Mucosa of stomach (tissue), 1 donor: Measurements from ENCODE around the gene GOLPH3L.
"Not testable (repeated sequence)": the region's sequence is repeated elsewhere in the genome, so short reads cannot be mapped to it uniquely, and the experiment has no call there.

Experiments used
- H3K27me3 ChIP-seq: one replicate; pipeline ENCODE4 v1.7.0; 2013; ENCODE audit warnings: mild to moderate bottlenecking, low read length; ENCODE audit not compliant: control insufficient read depth, insufficient read depth
- H3K36me3 ChIP-seq: one replicate; pipeline ENCODE4 v1.7.0; 2013; ENCODE audit warnings: low read length; ENCODE audit not compliant: control insufficient read depth, insufficient read depth
- H3K4me1 ChIP-seq: one replicate; pipeline ENCODE4 v1.7.0; 2013; ENCODE audit warnings: mild to moderate bottlenecking, low read length; ENCODE audit not compliant: control insufficient read depth, insufficient read depth
- H3K4me3 ChIP-seq: one replicate; pipeline ENCODE4 v1.7.0; 2013; ENCODE audit warnings: low read length
- H3K9ac ChIP-seq: one replicate; pipeline ENCODE4 v1.7.0; 2013; ENCODE audit warnings: mild to moderate bottlenecking, low read length, moderate library complexity
- H3K9me3 ChIP-seq: one replicate; pipeline ENCODE4 v1.7.0; 2013; ENCODE audit warnings: mild to moderate bottlenecking, low read length, moderate library complexity; ENCODE audit not compliant: control insufficient read depth
- donor health status: Pancreatic carcinoma.

Gene GOLPH3L

DNA sequence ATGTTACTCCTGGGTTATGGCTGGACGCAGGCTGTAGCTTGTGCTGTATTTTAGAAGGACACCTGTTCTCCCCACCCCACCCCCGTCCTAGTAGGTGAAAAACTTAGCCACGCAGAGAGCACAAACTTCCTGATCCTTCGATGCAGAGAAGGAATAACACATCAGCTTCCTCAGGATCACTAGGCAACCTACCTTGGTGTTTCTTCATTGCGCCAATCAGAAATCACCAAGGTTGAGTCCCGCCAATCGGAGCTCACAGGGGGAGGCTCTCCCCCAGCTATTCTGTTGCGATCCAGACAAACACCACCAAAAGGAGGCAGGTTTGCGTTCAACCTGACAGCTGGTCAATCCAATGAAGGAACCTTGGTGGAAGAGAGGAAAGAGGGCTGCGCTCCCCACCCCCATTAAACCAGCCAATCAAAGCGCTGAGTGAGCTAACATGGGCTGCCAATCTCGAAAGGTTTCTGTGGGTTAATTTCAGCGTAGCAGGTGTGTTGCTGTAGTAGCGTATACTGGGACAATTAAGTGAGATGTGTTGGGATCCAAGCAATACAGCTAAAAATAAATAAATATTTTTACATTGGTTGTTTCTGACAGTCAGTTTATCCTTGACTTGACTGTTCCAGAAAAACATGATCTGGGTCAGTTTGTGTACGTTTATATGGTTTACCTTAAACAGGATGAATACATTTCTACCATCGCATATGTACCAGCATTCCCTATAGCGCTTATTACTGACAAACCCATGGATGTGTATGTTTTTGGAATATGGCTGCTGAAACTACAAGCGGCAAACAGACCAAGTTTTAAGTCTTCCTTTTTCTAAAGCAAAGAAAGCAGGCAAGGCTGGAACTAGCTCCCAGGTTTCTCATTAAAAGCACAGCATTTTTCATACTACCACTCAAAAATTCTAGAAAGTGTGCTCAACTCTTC lies at the start of gene GOLPH3L:
GOLPH3L (minus strand) TSS at position 160 of the 933 bp plus-strand sequence. CDS start 2,316 bp downstream, outside the sequence.
- Histone ChIP-seq H3K4me1 (peaks cover 8% of the 10 kb centered on the region), H3K36me3 (no peaks in the 10 kb centered on the region), H3K27me3 (no peaks in the 10 kb centered on the region), H3K4me3 (peak within 1 kb of the TSS; percentile 72), H3K9me3 (no peaks in the 10 kb centered on the region), H3K9ac (peak within 1 kb of the TSS; percentile 82)

DNA sequence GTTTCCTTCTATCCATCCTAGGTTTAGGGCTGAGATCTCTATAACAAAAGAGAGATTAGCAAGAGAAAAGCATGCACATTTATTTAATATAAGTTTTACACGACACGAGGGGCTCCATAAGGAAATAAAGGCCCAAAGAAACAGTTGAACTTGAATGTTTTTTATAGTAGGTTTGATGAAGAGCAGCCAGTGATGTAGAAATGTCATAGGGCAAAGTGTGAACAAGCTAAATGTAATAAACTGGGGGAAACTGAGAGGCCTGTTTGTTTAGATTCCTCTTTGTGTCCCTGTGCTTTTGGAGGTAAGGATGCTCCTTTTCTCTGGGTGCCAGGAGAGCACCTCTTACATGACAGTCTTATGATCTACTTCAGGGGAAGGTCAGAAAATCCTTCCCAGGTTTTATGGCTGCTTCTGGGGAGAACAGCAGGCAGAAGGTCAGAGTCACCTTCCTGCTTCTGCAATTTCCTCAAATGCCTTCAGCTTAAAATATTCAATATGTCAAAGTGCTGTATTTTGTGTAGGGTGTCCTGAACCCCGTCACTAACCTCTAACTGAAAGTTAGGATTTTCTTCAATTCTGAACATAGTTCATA lies 33.3 kb upstream of the GOLPH3L start:
- no peaks in the 10 kb centered on the region for H3K36me3 ChIP-seq
- no peak overlapping the region for H3K4me3 ChIP-seq
- no peaks in the 10 kb centered on the region for H3K27me3 ChIP-seq
- no peaks in the 10 kb centered on the region for H3K9me3 ChIP-seq
- no peak overlapping the region for H3K9ac ChIP-seq
- no peaks in the 10 kb centered on the region for H3K4me1 ChIP-seq

DNA sequence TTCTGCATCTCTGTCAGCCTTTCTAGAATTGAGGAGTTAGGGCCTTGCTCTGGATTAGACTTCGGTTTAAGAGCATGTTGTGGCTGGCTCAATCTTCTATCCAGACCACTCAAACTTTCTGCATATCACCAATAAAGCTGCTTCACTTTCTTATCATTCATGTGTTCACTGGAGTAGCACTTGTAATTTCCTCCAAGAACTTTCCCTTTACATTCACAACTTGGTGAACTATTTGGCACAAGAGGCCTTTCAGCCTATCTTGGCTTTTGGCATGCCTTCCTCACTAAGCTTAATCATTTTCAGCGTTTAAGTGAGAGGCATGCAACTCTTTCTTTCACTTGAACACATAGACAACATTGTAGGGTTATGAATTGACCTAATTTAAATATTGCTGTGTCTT lies 27.4 kb upstream of the GOLPH3L start:
- no peaks in the 10 kb centered on the region for H3K36me3 ChIP-seq
- no peaks in the 10 kb centered on the region for H3K4me1 ChIP-seq
- no peaks in the 10 kb centered on the region for H3K9me3 ChIP-seq
- H3K27me3 ChIP-seq: no peaks in the 10 kb centered on the region
- H3K4me3 ChIP-seq: no peak overlapping the region
- no peak overlapping the region for H3K9ac ChIP-seq

DNA sequence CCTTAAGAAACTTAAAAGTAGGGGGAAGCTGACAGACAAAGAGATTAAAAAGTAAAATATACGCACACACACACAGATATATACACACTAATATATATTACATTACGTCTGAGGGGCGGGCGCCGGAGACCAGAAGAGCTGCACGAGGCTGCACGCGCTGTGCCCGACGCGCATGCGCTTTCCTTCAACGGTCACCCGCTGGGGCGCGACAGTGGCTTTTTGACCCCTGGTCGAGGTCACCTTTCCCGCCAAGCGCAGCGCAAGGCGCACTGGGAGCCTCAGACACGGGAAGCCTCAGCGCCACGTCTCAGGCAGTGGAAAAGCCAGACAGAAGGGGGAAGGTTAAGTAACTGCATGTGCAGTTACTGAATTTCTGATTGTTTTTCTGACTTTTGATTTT lies 23.7 kb upstream of the GOLPH3L start, which contains the start of gene HORMAD1:
HORMAD1 (minus strand) TSS at position 193 of the 400 bp plus-strand sequence. CDS start 1,390 bp downstream, outside the sequence.
- H3K36me3 ChIP-seq: no peaks in the 10 kb centered on the region
- H3K4me3 ChIP-seq: no peak within 1 kb of the TSS
- H3K9ac ChIP-seq: no peak within 1 kb of the TSS
- no peaks in the 10 kb centered on the region for H3K27me3 ChIP-seq
- no peaks in the 10 kb centered on the region for H3K9me3 ChIP-seq
- H3K4me1 ChIP-seq: no peaks in the 10 kb centered on the region

DNA sequence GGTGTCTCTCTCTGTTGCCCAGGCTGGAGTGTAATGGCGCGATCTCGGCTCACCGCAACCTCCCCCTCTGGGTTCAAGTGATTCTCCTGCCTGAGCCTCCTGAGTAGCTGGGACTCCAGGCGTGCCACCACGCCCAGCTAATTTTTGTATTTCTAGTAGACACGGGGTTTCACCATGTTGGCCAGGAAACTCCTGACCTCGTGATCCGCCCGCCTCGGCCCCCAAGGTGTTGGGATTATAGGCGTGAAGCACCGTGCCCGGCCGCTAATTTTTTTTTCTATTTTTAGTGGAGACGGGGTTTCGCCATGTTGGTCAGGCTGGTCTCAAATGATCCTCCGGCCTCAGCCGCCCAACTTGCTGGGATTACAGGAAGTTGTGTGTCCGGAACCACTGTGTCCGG lies 23.1 kb upstream of the GOLPH3L start:
- Histone ChIP-seq H3K4me3 (no peak overlapping the region), H3K27me3 (no peaks in the 10 kb centered on the region)

DNA sequence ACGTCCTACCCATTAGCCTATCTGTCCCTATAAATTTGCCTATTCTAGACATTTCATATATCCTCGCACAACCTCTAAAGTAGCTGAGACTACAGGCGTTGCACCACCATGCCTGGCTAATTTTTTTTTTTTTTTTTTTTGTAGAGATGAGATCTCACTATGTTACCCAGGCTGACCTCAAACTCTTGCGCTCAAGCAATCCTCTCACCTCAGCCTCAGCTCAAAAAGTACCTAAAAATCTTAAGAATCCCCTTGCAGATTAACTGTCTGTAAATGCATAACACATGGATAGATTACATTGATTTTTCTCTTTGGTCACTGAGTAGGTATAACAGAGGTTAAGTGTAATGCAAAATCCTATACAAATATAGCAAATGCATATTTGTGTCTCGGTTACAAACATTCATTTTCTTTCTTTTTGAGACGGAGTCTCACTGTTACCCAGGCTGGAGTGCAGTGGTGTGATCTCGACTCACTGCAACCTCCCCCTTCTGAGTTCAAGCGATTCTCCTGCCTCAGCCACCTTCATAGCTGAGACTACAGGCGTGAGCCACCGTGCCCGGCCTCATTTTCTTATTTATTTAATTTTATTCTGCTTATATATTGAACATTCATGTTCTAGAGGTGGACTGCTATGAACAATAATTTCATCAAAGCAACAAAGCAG lies 21.4 kb upstream of the GOLPH3L start:
- Histone ChIP-seq H3K4me3 (no peak overlapping the region), H3K9ac (no peak overlapping the region), H3K27me3 (no peaks in the 10 kb centered on the region), H3K4me1 (no peaks in the 10 kb centered on the region), H3K36me3 (no peaks in the 10 kb centered on the region), H3K9me3 (no peaks in the 10 kb centered on the region)

More for the DNA sequence above, 23.1 kb upstream of the GOLPH3L start:
- Histone ChIP-seq H3K9me3 (no peaks in the 10 kb centered on the region), H3K4me1 (no peaks in the 10 kb centered on the region), H3K9ac (no peak overlapping the region), H3K36me3 (no peaks in the 10 kb centered on the region)

DNA sequence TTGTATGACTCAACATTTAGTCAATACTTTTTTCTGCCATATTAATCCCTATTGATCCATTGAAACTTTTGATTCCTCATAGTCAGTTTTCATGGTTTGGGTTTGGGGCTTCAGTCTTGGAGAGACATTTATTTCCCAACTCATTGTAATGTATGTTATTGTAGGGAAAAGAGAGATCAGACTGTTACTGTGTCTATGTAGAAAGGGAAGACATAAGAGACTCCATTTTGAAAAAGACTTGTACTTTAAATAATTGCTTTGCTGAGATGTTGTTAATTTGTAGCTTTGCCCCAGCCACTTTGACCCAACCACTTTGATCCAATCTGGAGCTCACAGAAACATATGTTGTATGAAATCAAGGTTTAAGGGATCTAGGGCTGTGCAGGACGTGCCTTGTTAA lies 12.1 kb upstream of the GOLPH3L start:
- not testable (repeated sequence) for H3K27me3 ChIP-seq, H3K4me1 ChIP-seq, H3K36me3 ChIP-seq, H3K9me3 ChIP-seq, H3K9ac ChIP-seq, H3K4me3 ChIP-seq

DNA sequence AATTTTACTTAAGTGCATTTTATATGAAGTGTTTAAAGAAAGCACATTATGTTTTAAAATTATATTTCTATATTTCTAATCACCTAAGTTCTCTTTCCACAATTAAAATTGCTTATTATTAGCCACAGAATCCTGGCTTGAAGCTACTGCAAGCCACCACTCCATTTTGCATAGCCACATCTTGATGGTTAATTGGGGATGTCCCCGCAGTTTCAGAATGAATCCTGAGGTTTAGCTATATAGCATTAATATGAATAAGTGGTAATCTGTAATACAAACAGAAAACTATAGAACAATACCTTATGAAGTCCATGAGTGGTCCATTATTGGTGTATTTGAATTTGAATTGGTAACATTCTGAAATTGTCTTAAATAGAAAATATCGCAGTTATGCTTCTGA lies 11.6 kb upstream of the GOLPH3L start:
- Histone ChIP-seq H3K9me3 (no peaks in the 10 kb centered on the region), H3K9ac (no peak overlapping the region), H3K4me3 (no peak overlapping the region), H3K36me3 (no peaks in the 10 kb centered on the region), H3K4me1 (no peaks in the 10 kb centered on the region), H3K27me3 (no peaks in the 10 kb centered on the region)

DNA sequence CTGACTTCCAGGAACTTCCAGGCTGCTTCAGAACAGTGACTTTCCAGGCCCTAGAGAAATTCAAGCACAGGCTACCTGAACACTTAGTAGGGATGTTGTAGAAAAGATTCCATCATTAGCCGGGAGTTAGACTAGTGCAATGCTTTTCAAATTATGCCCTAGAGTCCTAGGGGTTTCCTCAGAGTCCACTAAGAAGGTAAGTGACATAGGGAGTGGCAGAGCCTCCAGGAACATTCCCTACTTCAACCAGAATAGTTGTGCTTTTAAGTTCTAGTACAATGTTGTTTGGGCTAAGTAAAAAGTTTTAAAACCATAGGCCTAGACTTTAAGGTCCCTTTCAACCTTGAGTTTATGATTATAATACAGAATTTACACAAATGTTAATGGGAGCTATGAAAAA lies 9.1 kb upstream of the GOLPH3L start:
- Histone ChIP-seq H3K9ac (no peak overlapping the region), H3K4me3 (no peak overlapping the region), H3K27me3 (no peaks in the 10 kb centered on the region), H3K36me3 (no peaks in the 10 kb centered on the region), H3K9me3 (no peaks in the 10 kb centered on the region), H3K4me1 (no peaks in the 10 kb centered on the region)

DNA sequence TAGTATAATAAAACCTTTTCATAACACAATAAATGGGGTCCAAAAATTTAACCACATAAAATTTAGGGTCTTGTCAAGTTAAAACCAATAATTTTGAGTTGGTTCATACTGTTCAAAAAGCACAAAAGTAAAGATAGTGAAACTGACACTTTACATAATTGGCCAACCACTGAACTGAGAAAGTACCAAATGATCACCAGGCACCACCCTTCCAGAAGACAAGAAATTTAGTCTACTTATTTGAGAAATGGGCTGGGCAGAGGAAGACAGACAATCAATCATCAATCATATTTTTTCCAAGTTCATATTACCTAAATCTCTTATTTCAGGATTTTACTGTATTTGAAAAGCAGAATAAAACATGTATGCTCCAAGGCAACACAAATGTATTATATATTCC lies 6.5 kb upstream of the GOLPH3L start:
- H3K9me3 ChIP-seq: no peaks in the 10 kb centered on the region
- no peaks in the 10 kb centered on the region for H3K4me1 ChIP-seq
- no peaks in the 10 kb centered on the region for H3K27me3 ChIP-seq
- H3K4me3 ChIP-seq: no peak overlapping the region
- H3K9ac ChIP-seq: no peak overlapping the region
- no peaks in the 10 kb centered on the region for H3K36me3 ChIP-seq

DNA sequence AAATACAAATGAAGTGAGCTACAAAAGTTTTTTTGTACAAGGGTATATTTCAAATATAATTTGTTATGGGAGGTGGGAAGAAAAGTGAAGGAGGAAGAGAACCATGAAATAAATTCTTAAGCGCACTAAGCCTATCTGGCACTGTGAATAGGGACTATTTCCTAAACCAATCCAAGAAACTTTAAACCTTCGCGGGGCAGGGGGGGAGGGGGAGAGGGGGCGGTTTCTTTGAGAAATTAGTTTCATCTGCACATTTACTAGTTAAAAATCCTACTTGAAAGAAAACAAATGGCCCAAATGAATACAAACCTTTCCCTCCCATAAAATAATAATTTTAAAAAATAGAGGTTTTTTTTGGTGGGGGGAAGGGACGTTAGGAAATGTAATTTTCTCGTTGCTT lies 364 bp downstream of the GOLPH3L start:
- Histone ChIP-seq H3K9me3 (no peaks in the 10 kb centered on the region), H3K4me3 (peak overlapping the region; percentile 72), H3K27me3 (no peaks in the 10 kb centered on the region), H3K36me3 (no peaks in the 10 kb centered on the region), H3K9ac (peak overlapping the region; percentile 82), H3K4me1 (peaks cover 8% of the 10 kb centered on the region)

DNA sequence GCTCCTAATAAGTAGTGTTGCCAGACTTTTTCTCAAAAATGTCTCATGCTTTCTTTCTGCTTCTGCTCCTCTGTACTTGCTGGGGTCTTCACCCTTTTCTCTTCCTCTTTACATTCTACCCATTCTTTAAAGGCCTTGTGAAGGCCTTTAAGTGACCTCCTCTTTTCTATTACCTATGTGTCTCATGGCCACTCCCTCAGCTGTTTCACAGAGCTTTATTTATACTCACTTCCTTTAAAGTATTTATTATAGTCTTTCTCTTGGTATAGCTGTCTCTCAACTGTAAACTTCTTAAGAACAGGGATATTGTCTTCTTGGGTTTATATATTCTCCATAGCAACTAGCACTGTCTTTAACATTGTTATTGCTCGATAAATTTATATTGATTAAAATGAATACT lies 792 bp downstream of the GOLPH3L start:
- peak overlapping the region; percentile 82 for H3K9ac ChIP-seq
- no peaks in the 10 kb centered on the region for H3K27me3 ChIP-seq
- H3K9me3 ChIP-seq: no peaks in the 10 kb centered on the region
- H3K4me3 ChIP-seq: peak overlapping the region; percentile 72
- H3K4me1 ChIP-seq: peaks cover 8% of the 10 kb centered on the region
- no peaks in the 10 kb centered on the region for H3K36me3 ChIP-seq
